Ishikawa (cell line): ENCODE results near the gene THOP1.
A peak's percentile ranks its signal among the peaks of the same experiment; 100 is the strongest.

Source experiments
- CEBPB ChIP-seq: IDR thresholded peaks from 2 replicates; pipeline ENCODE4 v1.6.1; 2012
- CREB1 ChIP-seq: IDR thresholded peaks from 2 replicates; pipeline ENCODE4 v1.6.1; 2012; ENCODE audit warnings: low read depth
- EGR1 ChIP-seq: IDR thresholded peaks from 2 replicates; pipeline ENCODE4 v1.6.1; 2012
- EP300 ChIP-seq: IDR thresholded peaks from 2 replicates; pipeline ENCODE4 v1.6.1; 2012; ENCODE audit warnings: borderline replicate concordance
- FOXM1 ChIP-seq: IDR thresholded peaks from 2 replicates; pipeline ENCODE4 v1.6.1; 2012; ENCODE audit warnings: low read depth, borderline replicate concordance
- NFIC ChIP-seq: IDR thresholded peaks from 2 replicates; pipeline ENCODE4 v1.6.1; 2012
- RAD21 ChIP-seq: IDR thresholded peaks from 2 replicates; pipeline ENCODE4 v1.6.1; 2012; ENCODE audit warnings: low read depth
- TAF1 ChIP-seq: IDR thresholded peaks from 2 replicates; pipeline ENCODE4 v1.6.1; 2012; ENCODE audit warnings: low read depth, mild to moderate bottlenecking
- TCF12 ChIP-seq: IDR thresholded peaks from 2 replicates; pipeline ENCODE4 v1.6.1; 2012; ENCODE audit warnings: low read depth
- TEAD4 ChIP-seq: IDR thresholded peaks from 2 replicates; pipeline ENCODE4 v1.6.1; 2012
- YY1 ChIP-seq: IDR thresholded peaks from 2 replicates; pipeline ENCODE4 v1.6.1; 2012; ENCODE audit warnings: low read depth
- ZBTB7A ChIP-seq: IDR thresholded peaks from 2 replicates; pipeline ENCODE4 v1.6.1; 2012; ENCODE audit warnings: low read depth
- TF ChIP-seq, protein P1 (sequence below): IDR thresholded peaks from 2 replicates; pipeline ENCODE4 v1.6.1; 2012
- TF ChIP-seq, protein P2 (sequence below): IDR thresholded peaks from 2 replicates; pipeline ENCODE4 v1.6.1; 2012
- TF ChIP-seq, protein P3 (sequence below): IDR thresholded peaks from 2 replicates; pipeline ENCODE4 v1.6.1; 2012; ENCODE audit warnings: low read depth, mild to moderate bottlenecking

THOP1 gene

GRCh38 chr19:2785244-2785997 is at the start of gene THOP1:
TSS of gene THOP1 (plus strand) at chr19:2785503. CDS start at chr19:2785663, 160 bp downstream.
- TF ChIP-seq EGR1 (peak; percentile 93), TAF1 (peak; percentile 86), TCF12 (no peak), YY1 (peak; percentile 59; the same call in 1 of the 2 replicates), ZBTB7A (peak; percentile 81; the same call in 1 of the 2 replicates), NFIC (no peak; the same call in 1 of the 2 replicates), TEAD4 (peak; percentile 19; the same call in 1 of the 2 replicates)
- TF ChIP-seq, protein P1, sequence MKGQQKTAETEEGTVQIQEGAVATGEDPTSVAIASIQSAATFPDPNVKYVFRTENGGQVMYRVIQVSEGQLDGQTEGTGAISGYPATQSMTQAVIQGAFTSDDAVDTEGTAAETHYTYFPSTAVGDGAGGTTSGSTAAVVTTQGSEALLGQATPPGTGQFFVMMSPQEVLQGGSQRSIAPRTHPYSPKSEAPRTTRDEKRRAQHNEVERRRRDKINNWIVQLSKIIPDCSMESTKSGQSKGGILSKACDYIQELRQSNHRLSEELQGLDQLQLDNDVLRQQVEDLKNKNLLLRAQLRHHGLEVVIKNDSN, result 0 out of 2 replicates have a peak, but pooled peaks have one; percentile 23
- TF ChIP-seq, protein P2, sequence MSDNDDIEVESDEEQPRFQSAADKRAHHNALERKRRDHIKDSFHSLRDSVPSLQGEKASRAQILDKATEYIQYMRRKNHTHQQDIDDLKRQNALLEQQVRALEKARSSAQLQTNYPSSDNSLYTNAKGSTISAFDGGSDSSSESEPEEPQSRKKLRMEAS, result peak; percentile 80

DNA sequence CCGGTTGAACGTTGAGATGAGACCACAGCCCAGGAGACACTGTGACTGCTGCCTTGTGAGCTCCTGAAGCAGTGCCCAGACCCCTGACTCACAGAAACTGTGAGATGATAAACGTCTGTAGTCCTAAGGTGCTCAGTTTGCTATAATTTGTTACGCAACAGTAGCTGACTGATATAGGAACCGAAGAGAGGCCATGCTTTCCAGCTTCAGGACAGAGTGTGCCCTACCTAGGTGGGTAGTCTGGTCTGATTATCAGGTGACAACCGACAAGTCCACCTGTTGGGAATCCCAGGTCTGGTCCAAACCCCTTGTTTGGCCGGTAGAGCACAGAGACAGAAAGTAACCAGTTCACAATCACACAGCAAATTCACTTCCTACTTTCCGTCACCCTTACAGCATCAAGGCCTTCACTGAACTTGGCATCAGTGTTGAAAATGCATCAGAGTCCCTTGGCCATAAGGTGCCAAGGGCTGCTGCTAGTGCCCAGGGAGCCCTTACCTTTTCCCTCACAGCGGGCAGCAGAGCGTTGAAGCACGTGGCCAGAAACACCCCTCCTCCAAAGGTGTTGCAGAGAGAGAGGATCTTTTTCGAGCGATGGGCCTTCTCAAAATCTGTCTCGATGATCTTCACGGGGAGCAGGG is 48.6 kb upstream of the THOP1 start:
- TF ChIP-seq EGR1, result no peak
- TF ChIP-seq, protein P1, result no peak
- no peak for TF ChIP-seq EP300
- TF ChIP-seq ZBTB7A, result no peak
- no peak for TF ChIP-seq TAF1
- TF ChIP-seq TEAD4, result no peak
- TF ChIP-seq NFIC, result no peak
- TF ChIP-seq CREB1, result no peak
- TF ChIP-seq, protein P2, result no peak
- no peak for TF ChIP-seq YY1
- TF ChIP-seq, protein P3, sequence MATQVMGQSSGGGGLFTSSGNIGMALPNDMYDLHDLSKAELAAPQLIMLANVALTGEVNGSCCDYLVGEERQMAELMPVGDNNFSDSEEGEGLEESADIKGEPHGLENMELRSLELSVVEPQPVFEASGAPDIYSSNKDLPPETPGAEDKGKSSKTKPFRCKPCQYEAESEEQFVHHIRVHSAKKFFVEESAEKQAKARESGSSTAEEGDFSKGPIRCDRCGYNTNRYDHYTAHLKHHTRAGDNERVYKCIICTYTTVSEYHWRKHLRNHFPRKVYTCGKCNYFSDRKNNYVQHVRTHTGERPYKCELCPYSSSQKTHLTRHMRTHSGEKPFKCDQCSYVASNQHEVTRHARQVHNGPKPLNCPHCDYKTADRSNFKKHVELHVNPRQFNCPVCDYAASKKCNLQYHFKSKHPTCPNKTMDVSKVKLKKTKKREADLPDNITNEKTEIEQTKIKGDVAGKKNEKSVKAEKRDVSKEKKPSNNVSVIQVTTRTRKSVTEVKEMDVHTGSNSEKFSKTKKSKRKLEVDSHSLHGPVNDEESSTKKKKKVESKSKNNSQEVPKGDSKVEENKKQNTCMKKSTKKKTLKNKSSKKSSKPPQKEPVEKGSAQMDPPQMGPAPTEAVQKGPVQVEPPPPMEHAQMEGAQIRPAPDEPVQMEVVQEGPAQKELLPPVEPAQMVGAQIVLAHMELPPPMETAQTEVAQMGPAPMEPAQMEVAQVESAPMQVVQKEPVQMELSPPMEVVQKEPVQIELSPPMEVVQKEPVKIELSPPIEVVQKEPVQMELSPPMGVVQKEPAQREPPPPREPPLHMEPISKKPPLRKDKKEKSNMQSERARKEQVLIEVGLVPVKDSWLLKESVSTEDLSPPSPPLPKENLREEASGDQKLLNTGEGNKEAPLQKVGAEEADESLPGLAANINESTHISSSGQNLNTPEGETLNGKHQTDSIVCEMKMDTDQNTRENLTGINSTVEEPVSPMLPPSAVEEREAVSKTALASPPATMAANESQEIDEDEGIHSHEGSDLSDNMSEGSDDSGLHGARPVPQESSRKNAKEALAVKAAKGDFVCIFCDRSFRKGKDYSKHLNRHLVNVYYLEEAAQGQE, result no peak
- no peak for TF ChIP-seq TCF12
- TF ChIP-seq CEBPB, result no peak
- TF ChIP-seq RAD21, result no peak
- TF ChIP-seq FOXM1, result no peak

- TF ChIP-seq ZBTB7A, result no peak
- peak; percentile 82 for TF ChIP-seq TCF12
- TF ChIP-seq CEBPB, result no peak
- peak; percentile 65 for TF ChIP-seq YY1
- TF ChIP-seq, protein P2, result peak; percentile 70
- TF ChIP-seq, protein P3, result peak; percentile 100
- TF ChIP-seq, protein P1, result peak; percentile 64
These were observed 45.5 kb upstream of the THOP1 start, which contains the start of gene SLC39A3 for GRCh38 chr19:2739602-2740313. TSS of gene SLC39A3 (minus strand) at chr19:2740017. CDS start at chr19:2737257, 2,760 bp downstream.

DNA sequence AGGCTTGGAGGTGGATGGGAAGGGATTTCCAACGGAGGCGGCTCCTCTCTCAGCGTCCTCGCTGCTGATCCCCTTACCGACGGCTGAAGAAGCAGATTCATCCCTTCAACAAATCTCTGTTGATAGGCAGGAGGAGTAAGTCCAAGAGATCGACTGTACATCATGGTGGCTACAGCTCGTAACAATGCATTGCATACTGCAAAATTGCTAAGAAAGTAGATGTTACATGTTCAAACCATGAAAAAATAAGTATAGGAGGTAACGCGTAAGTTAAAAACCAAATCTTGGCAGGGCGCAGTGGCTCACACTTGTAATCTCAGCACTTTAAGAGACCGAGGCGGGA is 45.0 kb upstream of the THOP1 start:
- TF ChIP-seq RAD21 (no peak), TCF12 (no peak), YY1 (no peak), ZBTB7A (no peak), FOXM1 (no peak), CEBPB (no peak), NFIC (no peak), TEAD4 (no peak)
- TF ChIP-seq, protein P1, result no peak
- TF ChIP-seq, protein P3, result no peak
- TF ChIP-seq, protein P2, result no peak
